Measurements from ENCODE around the gene TBC1D4.
"Not testable (repeated sequence)": the region's sequence is repeated elsewhere in the genome, so short reads cannot be mapped to it uniquely, and the experiment has no call there.

Gene TBC1D4

DNA sequence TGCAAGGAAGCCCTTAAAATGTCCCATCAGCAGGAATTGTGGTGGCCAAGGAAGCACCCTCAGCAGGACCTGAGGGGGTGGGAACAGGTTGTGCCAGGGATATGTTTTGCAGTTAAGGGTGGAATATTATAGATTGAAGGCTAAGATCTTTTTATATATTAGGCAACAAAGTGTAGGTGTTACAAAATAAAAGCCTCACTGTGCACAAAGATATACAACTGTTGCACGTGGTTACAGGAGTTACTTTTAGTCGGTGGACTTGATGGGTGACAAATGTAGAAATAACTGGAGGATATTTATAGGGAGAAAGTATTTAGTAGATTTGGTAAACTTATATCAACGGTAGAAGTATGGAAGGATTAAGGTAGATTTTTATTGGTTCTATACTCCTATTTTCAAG, 35.1 kb downstream of the TBC1D4 start:
- no peak for DNase-seq

- DNase-seq, result no peak
Observed at GRCh38 chr13:75445717-75446499, 36.1 kb downstream of the TBC1D4 start.

DNA sequence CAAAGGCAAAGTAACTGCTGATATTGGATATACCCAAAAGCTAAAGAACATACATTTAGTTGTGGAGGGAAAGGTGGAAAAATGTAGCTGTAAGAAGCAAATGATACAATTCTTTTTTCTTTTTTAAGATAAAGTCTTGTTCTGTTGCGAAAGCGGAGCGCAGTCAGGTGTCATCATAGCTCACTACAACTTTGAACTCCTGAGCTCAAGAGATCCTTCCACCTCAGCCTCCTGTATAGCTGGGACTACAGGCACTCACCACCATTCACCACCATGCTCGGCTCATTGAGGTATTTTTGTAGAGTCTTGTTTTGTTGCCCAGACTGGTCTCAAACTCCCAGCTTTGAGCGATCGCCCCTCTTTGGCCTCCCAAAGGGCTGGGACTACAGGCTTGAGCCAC, 38.0 kb downstream of the TBC1D4 start:
- DNase-seq, result no peak

- no peak for DNase-seq
Observed at GRCh38 chr13:75443356-75443958, 38.5 kb downstream of the TBC1D4 start.

DNA sequence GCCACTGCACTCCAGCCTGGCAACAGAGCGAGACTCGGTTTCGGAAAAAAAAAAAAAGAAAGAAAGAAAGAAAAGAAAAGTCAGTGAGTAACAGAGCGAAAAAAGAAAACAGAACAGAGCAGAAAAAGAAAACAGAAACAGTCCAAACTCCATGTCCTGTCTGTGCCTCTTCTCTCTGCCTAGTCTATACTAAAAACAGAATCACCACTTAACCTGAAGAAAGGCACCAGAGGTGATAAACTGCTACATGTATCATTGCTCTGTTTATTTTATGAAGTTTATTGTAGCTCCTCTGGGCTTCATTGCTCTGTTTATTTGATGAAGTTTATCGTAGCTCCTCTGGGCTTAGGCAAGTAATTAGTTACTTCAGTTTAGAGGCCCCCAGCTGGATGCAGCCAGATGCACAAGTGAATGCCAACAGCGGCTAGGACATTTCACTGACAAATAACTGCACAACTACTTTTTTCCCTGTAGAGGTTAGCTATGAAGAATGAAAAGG, 39.2 kb downstream of the TBC1D4 start:
- no peak for DNase-seq

DNA sequence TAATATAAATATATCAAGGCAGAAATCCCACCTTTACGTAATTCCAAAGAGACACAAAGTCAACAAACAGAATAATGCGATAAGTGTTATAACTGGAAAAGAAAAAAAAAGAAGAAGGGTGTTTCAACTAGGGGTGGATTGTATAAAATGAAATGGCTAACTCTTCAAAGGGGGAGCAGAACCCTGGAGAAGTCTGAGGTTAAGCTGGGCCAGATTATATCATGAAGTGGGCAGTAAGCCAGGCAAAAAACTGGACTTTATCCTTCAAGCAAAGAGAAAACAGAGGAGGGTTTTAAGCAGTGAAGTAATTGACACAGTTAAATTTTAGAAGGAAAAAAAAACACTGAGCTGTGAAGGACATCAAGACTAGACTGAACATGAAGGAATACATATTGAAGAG, 41.9 kb downstream of the TBC1D4 start:
- no peak for DNase-seq

DNA sequence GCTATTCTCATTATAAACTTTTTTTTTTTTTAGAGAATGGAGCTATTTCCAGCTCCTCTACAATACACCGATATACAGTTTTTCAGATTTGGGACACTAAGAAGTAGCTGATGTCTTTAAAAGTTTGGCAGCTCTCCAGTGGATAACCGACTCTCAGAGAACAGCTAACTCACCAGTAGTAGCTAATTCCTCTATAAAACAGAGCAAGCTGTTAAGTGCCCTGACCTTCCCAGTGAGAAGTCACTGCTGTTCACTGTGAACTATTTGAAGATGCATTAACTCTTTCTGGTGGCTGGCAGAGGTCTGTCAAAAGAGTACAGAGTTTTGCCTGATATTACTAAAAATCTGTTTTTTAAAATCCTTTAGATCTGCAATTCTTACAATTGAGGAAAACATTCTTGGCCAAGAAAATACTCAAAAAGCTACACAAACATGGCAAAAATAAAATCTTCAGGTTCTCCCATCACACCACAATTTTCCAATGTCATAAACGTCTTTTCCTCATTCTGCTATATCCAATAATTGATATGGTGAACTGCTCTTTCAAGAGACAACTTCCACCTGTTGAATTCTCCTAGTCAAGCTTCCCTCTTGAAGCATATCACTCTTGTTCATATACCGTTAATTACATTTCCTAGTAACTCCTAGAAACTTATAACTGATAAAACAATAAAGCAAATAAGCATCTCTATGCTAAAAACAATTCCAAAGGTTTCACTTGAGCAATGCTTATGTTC, 44.2 kb downstream of the TBC1D4 start:
- DNase-seq, result no peak

DNA sequence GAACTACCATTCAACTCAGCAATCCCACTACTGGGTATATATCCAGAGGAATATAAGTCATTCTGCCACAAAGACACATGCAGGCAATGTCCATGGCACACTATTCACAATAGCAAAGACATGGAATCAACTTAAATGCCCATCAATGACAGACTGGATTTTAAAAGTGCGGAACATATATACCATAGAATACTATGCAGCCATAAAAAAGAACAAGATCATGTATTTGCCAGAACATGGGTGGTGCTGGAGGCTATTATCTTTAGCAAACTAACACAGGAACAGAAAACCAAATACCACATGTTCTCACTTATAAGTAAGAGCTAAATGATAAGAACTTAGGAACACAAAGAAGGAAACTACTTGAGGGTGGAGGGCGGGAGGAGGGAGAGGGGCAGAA, 47.8 kb downstream of the TBC1D4 start:
- DNase-seq, result not testable (repeated sequence)

DNA sequence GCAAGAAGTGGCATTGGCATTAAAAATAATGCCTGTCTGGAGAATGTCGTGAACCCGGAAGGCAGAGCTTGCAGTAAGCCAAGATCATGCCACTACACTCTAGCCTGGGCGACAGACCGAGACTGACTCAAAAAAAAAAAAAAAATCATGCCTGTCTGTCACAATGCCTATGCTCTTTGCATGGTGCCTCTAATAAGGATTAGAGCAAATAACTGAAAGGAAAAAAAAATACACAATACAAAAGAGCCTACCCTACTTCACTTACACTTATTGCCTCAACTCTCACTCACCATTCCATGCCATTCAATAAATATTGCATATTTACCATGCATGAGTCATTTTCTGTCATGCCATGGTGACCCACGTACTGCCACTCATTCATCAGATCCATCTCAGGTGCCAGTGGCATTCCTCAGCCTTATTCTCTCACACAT, 49.1 kb downstream of the TBC1D4 start:
- DNase-seq, result no peak

- DNase-seq, result no peak
Observed at GRCh38 chr13:75432045-75432444, 49.9 kb downstream of the TBC1D4 start.

DNA sequence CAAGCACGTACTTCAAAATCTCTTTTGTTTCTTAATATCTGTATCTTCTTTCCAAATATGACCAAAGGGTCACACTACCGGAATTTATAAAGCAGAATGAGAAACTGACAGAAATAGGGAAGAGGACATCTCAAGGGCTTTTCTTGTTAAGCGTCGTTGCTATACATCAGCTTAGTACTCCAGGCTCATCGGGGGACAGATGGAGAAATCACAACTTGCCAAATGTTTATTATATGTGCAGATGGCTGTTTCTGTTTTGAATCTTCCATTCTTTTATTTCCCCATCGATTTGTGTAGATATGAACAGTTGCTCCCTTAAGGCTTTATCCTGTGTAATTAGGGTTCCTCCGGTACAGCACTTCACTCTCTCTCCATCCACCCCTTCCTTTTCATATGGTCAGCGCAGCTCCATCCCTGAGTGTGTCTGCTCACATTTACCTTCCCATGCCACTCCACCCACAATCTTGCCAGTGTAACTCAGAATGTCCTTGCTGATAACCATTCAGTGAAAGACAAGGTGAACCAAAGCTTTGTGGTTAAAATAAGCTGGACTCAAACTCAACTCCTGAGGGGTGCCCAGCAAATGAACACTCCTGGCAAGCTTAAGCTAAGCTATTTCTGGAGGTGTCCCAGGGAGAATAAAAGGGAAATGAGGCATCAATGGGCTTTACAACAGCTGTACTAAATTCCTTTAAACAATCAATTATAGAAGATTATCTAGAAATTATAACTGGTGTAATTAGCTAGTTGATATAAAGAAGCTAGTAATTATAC, 51.3 kb downstream of the TBC1D4 start:
- DNase-seq, result no peak

- no peak for DNase-seq
Observed at GRCh38 chr13:75426421-75426820, 55.5 kb downstream of the TBC1D4 start.

GRCh38 chr13:75425216-75426009, 56.6 kb downstream of the TBC1D4 start:
- DNase-seq, result no peak

DNA sequence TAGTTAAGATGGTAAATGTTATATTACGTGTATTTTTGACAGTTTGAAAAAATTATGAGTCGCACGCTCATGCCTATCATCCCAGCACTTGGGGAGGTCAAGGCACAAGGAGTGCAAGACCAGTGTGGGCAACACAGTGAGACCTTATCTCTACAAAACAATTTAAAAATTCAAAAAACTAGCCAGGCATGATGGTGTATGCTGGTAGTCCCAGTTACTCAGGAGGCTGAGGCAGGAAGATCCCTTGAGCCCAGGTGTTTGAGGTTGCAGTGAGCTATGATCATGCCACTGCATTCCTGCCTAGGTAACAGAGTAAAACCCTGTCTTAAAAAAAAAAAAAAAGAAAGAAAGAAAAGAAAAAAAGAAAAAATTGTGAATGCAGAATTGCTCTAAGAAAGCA, 58.0 kb downstream of the TBC1D4 start:
- no peak for DNase-seq

DNA sequence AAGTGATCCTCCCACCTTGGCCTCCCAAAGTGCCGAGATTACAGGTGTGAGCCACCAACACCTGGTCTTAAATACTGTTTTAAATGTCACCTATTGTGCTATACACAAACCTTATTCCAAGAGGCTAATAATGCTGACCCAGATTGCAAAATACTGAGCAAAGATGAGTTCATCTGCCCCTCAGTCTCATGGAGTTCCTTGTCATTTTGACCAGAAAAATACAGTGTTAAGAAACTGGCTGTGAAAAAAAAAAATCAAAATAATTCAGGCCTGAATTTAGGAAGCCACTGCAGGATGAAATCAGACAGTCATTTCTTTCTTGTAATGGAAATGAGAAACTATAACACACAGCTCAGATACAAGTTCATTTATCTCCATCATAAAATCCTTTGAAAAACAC, 59.9 kb downstream of the TBC1D4 start:
- DNase-seq, result no peak

GRCh38 chr13:75421133-75421532, 60.8 kb downstream of the TBC1D4 start:
- DNase-seq, result no peak

- no peak for DNase-seq
Observed at GRCh38 chr13:75419656-75420055, 62.3 kb downstream of the TBC1D4 start.

GRCh38 chr13:75418997-75419396, 63.0 kb downstream of the TBC1D4 start:
- DNase-seq, result no peak

DNA sequence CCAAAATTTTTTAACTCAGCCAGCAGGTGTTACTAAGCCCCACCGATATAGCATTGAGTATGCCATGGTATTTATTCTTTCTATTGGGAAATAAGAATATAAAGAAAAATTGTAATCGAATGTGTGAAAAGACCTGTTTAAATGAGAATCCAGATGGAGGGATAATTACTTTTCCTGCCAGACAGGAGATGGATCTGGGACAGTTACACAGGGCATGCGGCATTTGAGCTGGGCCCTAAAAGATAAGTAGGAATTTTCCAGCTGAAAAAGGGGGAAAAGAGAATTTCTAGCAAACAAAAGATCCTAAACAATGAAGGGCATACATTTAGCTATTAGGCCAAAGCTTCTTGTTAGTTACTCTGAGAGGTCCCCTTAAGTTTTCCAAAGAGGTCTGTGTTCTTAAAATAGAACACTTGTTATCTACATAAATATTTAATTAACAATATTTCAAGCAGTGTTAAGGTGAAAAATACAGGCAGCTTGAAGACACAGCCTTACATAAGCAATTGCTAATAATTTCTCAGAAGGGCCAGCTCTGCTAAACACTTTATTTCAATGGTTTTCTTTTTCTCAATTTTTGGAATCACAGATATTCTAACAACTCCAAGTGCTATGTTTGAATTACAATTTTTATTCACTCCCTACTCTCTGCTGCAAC, 63.7 kb downstream of the TBC1D4 start:
- no peak for DNase-seq

DNA sequence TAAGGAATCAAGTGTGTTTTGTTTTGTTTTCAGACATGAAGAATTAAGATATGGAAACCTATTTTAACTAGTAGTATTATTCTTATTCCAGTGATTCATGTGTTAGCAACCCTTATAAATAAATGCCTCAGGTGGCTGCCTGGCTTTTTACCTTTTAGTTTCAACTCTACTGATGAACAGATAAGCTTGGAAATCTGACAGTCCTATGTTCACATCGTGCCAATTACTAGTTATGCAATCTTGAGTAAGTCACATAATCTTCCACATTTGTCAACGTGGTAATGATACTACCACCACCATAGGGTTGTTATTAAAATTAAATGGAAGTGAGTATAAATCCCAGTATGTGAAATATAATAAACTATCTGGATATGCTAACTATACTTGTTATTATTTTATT, 64.3 kb downstream of the TBC1D4 start:
- DNase-seq, result no peak

DNA sequence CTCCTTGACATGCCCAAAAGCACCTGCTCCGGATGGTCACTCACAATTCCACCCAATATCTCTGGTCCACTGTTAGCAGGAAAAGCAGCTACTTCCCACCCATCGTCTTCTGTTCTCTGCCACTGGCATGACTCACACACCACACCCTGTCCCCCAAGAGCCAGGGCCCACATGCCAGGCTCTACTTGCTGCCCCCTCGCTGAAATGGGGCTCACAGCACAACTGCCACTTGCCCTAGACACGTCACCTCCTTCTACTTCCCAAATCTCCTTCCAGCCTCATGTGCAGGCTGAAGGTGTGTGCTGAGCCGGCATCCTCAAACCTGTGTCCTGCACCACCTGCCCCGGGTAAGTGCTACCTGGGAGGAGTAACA, 65.0 kb downstream of the TBC1D4 start:
- no peak for DNase-seq

Measured in activated CD4-positive, alpha-beta T cell treated with anti-CD3 and anti-CD28 coated beads, Interleukin-2, Interleukin-6, amounts not matched to agents 100 ng/mL and 50 ng/mL, durations not matched to agents 16 hours and 8 hours (primary cell).